ENCODE results near the gene RASSF10.

The RASSF10 gene

GRCh38 chr11:13008625-13009475 is at the start of gene RASSF10:
Gene RASSF10, plus strand, starts transcription at chr11:13009316. Its CDS starts 261 bp downstream, at chr11:13009577.
- DNase-seq (ENCODE audit: low spot score), result no peak

- no peak for DNase-seq (ENCODE audit: low spot score)
Observed at GRCh38 chr11:12961615-12962014, 47.5 kb upstream of the RASSF10 start.

GRCh38 chr11:12962306-12962705 is 46.8 kb upstream of the RASSF10 start:
- no peak for DNase-seq (ENCODE audit: low spot score)

- no peak for DNase-seq (ENCODE audit: low spot score)
Observed at GRCh38 chr11:12963051-12963450, 46.1 kb upstream of the RASSF10 start.

- DNase-seq (ENCODE audit: low spot score), result peak; percentile 79
Observed at GRCh38 chr11:12963792-12964536, 45.2 kb upstream of the RASSF10 start.

- DNase-seq (ENCODE audit: low spot score), result no peak
Observed at GRCh38 chr11:12964650-12965049, 44.5 kb upstream of the RASSF10 start.

GRCh38 chr11:12966002-12966401 is 43.1 kb upstream of the RASSF10 start:
- DNase-seq (ENCODE audit: low spot score), result no peak

GRCh38 chr11:12968101-12968500 is 41.0 kb upstream of the RASSF10 start:
- DNase-seq (ENCODE audit: low spot score), result no peak

GRCh38 chr11:12968826-12969225 is 40.3 kb upstream of the RASSF10 start:
- DNase-seq (ENCODE audit: low spot score), result no peak

GRCh38 chr11:12971955-12972354 is 37.2 kb upstream of the RASSF10 start:
- DNase-seq (ENCODE audit: low spot score), result no peak

GRCh38 chr11:12973528-12974181 is 35.5 kb upstream of the RASSF10 start:
- no peak for DNase-seq (ENCODE audit: low spot score)

- DNase-seq (ENCODE audit: low spot score), result no peak
Observed at GRCh38 chr11:12975195-12975594, 33.9 kb upstream of the RASSF10 start.

GRCh38 chr11:12979928-12980689 is 29.0 kb upstream of the RASSF10 start:
- no peak for DNase-seq (ENCODE audit: low spot score)

GRCh38 chr11:12981676-12982522 is 27.2 kb upstream of the RASSF10 start:
- no peak for DNase-seq (ENCODE audit: low spot score)

GRCh38 chr11:12983336-12983735 is 25.8 kb upstream of the RASSF10 start:
- no peak for DNase-seq (ENCODE audit: low spot score)

- DNase-seq (ENCODE audit: low spot score), result no peak
Observed at GRCh38 chr11:12986194-12986898, 22.8 kb upstream of the RASSF10 start.

- DNase-seq (ENCODE audit: low spot score), result no peak
Observed at GRCh38 chr11:12989428-12990161, 19.5 kb upstream of the RASSF10 start.

GRCh38 chr11:12990162-12990480 is 19.0 kb upstream of the RASSF10 start:
- no peak for DNase-seq (ENCODE audit: low spot score)

GRCh38 chr11:12991426-12991825 is 17.7 kb upstream of the RASSF10 start:
- no peak for DNase-seq (ENCODE audit: low spot score)

GRCh38 chr11:12993626-12994025 is 15.5 kb upstream of the RASSF10 start:
- no peak for DNase-seq (ENCODE audit: low spot score)
